Osteocyte (in vitro differentiated cells): ENCODE data around the gene APCDD1L. TPM values are rescaled to one million over a fixed set of nuclear protein-coding genes. Genes with fewer than 3 reads are reported as not detected.

ENCODE experiments used
- DNase-seq: peaks from one replicate; pipeline ENCODE4 v3.0.0; 2021; ENCODE audit warnings: mixed read lengths; ENCODE audit not compliant: unreplicated experiment; ENCODE audit errors: extremely low spot score
- H3K27ac Mint-ChIP-seq: one replicate; pipeline ENCODE4 v1.8.0; 2021; ENCODE audit warnings: mild to moderate bottlenecking, mixed read lengths; ENCODE audit not compliant: unreplicated experiment
- H3K27me3 Mint-ChIP-seq: one replicate; pipeline ENCODE4 v1.8.0; 2021; ENCODE audit warnings: mixed read lengths; ENCODE audit not compliant: unreplicated experiment
- H3K36me3 Mint-ChIP-seq: one replicate; pipeline ENCODE4 v1.8.0; 2021; ENCODE audit warnings: mixed read lengths; ENCODE audit not compliant: unreplicated experiment
- H3K4me1 Mint-ChIP-seq: one replicate; pipeline ENCODE4 v1.8.0; 2021; ENCODE audit warnings: mixed read lengths; ENCODE audit not compliant: unreplicated experiment
- H3K4me3 Mint-ChIP-seq: one replicate; pipeline ENCODE4 v1.8.0; 2021; ENCODE audit warnings: mild to moderate bottlenecking, moderate library complexity, mixed read lengths; ENCODE audit not compliant: unreplicated experiment
- H3K9me3 Mint-ChIP-seq: one replicate; pipeline ENCODE4 v1.8.0; 2021; ENCODE audit warnings: mixed read lengths; ENCODE audit not compliant: unreplicated experiment
- total RNA-seq: library from RNA; stranded (reverse); gene quantifications from 2 replicates; pipeline ENCODE4 v1.2.1, GENCODE V29; 2021
- TF ChIP-seq, protein P1 (sequence below): fragments of 200-600 bp; sonication (generic); IDR thresholded peaks from 2 replicates; pipeline ENCODE4 v1.5.0; 2021; ENCODE audit warnings: antibody characterized with exemption, mild to moderate bottlenecking, moderate library complexity

Gene APCDD1L
- total RNA-seq, 1 donor from 2014 or later: 3.1 TPM

DNA sequence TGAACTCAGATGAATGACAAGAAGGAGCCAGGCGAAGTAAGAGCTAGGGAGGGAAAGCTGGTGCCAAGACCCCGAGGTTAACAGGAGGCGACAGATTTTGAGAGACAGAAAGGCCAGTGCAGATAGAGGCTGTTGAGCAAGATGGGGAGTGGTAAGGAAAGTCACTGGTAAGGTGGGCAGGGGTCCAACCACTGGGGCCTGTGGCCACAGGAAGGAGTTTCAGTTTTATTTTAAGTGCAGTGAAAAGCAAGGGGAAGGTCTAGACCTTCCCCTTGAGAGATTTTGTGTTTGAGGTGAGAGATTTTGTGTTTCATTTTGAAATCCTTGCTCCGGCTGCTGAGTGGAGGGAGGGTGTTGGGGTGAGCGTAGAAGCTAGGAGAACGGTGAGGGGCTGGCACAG, 41.8 kb upstream of the APCDD1L start:
- Mint-ChIP-seq H3K9me3 (no peaks in the 10 kb centered on the region), H3K27me3 (no peaks in the 10 kb centered on the region), H3K4me1 (peaks cover 17% of the 10 kb centered on the region), H3K27ac (no peak overlapping the region), H3K4me3 (no peak overlapping the region), H3K36me3 (no peaks in the 10 kb centered on the region)
- DNase-seq: no peak
- TF ChIP-seq, protein P1, sequence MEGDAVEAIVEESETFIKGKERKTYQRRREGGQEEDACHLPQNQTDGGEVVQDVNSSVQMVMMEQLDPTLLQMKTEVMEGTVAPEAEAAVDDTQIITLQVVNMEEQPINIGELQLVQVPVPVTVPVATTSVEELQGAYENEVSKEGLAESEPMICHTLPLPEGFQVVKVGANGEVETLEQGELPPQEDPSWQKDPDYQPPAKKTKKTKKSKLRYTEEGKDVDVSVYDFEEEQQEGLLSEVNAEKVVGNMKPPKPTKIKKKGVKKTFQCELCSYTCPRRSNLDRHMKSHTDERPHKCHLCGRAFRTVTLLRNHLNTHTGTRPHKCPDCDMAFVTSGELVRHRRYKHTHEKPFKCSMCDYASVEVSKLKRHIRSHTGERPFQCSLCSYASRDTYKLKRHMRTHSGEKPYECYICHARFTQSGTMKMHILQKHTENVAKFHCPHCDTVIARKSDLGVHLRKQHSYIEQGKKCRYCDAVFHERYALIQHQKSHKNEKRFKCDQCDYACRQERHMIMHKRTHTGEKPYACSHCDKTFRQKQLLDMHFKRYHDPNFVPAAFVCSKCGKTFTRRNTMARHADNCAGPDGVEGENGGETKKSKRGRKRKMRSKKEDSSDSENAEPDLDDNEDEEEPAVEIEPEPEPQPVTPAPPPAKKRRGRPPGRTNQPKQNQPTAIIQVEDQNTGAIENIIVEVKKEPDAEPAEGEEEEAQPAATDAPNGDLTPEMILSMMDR: no peak

GRCh38 chr20:58555078-58555765, 40.0 kb upstream of the APCDD1L start:
- TF ChIP-seq, protein P1: no peak
- Mint-ChIP-seq H3K27ac (no peak overlapping the region), H3K27me3 (no peaks in the 10 kb centered on the region), H3K36me3 (no peaks in the 10 kb centered on the region), H3K4me3 (no peak overlapping the region), H3K4me1 (peaks cover 17% of the 10 kb centered on the region), H3K9me3 (no peaks in the 10 kb centered on the region)
- no peak for DNase-seq

GRCh38 chr20:58554541-58554940, 39.3 kb upstream of the APCDD1L start:
- TF ChIP-seq, protein P1: no peak
- Mint-ChIP-seq H3K27me3 (no peaks in the 10 kb centered on the region), H3K4me1 (peaks cover 17% of the 10 kb centered on the region), H3K9me3 (no peaks in the 10 kb centered on the region), H3K27ac (no peak overlapping the region), H3K4me3 (no peak overlapping the region), H3K36me3 (no peaks in the 10 kb centered on the region)
- no peak for DNase-seq

GRCh38 chr20:58553841-58554240, 38.6 kb upstream of the APCDD1L start:
- H3K4me1 Mint-ChIP-seq: peaks cover 17% of the 10 kb centered on the region
- no peaks in the 10 kb centered on the region for H3K27me3 Mint-ChIP-seq
- H3K9me3 Mint-ChIP-seq: no peaks in the 10 kb centered on the region
- no peak overlapping the region for H3K4me3 Mint-ChIP-seq
- TF ChIP-seq, protein P1: no peak
- DNase-seq: no peak
- no peak overlapping the region for H3K27ac Mint-ChIP-seq
- no peaks in the 10 kb centered on the region for H3K36me3 Mint-ChIP-seq

DNA sequence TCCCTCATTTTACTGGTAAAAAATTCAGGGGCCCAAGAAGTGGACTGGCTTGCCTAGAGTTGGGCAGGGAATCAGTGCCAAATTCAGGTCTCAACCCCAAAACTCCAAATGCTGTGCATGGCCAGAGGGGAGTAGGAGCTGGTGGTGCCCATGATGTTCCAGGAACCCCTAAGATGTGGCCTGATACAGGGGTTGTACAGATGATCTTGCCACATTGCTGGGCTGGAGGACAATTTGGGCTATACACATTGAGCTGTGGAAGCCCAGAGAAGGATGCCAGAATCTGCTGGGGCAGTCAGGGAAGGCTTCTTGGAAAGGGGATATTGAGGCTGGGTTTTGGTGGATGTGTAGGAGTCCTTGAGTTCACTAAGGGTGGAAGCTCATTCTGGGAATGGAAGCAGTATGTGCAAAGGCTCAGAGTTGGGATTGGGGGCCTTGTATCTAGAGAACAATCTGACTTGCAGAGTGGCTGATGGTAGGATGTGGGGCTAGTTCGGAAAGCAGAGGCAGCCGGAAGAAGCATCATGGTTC, 38.0 kb upstream of the APCDD1L start:
- Mint-ChIP-seq H3K9me3 (no peaks in the 10 kb centered on the region), H3K27me3 (no peaks in the 10 kb centered on the region), H3K27ac (no peak overlapping the region), H3K36me3 (no peaks in the 10 kb centered on the region), H3K4me3 (no peak overlapping the region), H3K4me1 (peaks cover 18% of the 10 kb centered on the region)
- TF ChIP-seq, protein P1: no peak
- DNase-seq: peak; percentile 59
